ENCODE results near the gene MYCBPAP.
"Not testable (repeated sequence)": the region's sequence is repeated elsewhere in the genome, so short reads cannot be mapped to it uniquely, and the experiment has no call there.

MYCBPAP gene

GRCh38 chr17:50472286-50472685 is 36.0 kb upstream of the MYCBPAP start:
- no peak for DNase-seq (ENCODE audit: low spot score)

DNA sequence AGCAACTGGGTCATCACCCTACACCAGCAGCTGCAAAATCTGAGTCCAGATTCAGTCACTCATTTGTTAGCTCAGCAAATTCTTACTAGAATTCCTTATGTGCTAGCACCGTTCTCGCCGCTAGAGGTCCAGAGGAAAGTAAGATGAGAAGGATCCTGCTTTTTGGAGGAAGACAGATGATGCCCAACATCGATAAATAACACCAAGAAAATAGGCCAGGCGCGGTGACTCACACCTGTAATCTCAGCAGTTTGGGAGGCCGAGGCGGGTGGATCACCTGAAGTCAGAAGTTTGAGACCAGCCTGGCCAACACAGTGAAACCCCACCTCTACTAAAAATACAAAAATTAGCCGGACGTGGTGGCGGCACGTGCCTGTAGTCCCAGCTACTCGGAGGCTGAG is 35.5 kb upstream of the MYCBPAP start:
- not testable (repeated sequence) for DNase-seq (ENCODE audit: low spot score)

- DNase-seq (ENCODE audit: low spot score) = no peak
Observed at GRCh38 chr17:50473901-50474300, 34.3 kb upstream of the MYCBPAP start.

DNA sequence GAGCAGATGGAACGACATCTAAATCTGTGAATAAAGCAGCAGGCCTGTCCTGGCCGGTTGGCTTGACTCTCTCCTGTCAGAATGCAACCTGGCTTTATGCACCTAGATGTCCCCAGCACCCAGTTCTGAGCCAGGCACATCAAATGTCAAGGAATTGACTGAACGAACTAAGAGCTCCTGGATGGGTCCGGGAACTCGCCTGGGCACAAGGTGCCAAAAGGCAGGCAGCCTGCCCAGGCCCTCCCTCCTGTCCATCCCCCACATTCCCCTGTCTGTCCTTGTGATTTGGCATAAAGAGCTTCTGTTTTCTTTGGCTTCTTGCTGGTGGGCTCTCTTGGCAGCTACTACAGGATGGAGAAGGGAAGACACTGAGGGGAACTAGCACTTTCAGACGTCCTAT is 33.7 kb upstream of the MYCBPAP start:
- no peak for DNase-seq (ENCODE audit: low spot score)

DNA sequence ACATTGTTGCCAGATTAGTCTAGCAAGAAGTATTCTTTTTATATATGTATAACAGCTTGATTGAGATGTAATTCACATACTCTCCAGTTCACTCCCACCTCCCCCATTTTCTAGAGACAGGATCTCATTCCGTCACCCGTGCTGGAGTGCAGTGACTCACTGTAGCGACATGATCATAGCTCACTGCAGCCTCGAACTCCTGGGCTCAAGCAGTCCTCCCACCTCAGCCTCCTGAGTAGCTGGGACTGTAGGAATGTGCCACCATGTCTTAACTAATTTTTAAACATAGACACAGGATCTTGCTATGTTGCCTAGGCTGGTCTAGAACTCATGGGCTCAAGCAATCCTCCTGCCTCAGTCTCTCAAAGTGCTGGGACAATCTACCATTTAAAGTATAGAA is 32.9 kb upstream of the MYCBPAP start:
- no peak for DNase-seq (ENCODE audit: low spot score)

DNA sequence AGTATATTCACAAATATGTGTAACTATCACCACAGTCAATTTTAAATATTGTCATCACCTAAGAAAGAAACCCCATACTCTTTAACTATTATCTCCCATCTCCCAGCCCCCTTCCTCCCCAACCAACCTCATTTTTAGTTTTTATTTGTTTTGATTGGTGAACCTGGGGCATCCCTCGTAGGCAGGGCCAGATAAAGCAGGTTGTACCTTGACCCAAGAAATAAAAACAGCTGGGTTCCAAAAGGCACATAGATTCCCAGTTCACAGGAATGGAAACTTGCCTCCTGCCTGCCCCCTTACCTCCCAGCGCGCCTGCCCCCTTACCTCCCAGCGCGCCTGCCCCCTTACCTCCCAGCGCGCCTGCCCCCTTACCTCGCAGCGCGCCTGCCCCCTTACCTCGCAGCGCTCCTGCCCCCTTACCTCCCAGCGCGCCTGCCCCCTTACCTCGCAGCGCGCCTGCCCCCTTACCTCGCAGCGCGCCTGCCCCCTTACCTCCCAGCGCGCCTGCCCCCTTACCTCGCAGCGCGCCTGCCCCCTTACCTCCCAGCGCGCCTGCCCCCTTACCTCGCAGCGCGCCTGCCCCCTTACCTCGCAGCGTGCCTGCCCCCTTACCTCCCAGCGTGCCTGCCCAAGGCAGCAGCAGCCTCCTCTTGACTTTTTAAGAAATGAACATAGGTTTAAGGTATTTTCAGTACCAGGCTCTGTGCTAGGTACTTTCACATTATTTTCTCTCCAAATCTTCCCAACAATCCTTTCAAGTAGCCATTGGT is 32.3 kb upstream of the MYCBPAP start:
- DNase-seq (ENCODE audit: low spot score) = not testable (repeated sequence)

DNA sequence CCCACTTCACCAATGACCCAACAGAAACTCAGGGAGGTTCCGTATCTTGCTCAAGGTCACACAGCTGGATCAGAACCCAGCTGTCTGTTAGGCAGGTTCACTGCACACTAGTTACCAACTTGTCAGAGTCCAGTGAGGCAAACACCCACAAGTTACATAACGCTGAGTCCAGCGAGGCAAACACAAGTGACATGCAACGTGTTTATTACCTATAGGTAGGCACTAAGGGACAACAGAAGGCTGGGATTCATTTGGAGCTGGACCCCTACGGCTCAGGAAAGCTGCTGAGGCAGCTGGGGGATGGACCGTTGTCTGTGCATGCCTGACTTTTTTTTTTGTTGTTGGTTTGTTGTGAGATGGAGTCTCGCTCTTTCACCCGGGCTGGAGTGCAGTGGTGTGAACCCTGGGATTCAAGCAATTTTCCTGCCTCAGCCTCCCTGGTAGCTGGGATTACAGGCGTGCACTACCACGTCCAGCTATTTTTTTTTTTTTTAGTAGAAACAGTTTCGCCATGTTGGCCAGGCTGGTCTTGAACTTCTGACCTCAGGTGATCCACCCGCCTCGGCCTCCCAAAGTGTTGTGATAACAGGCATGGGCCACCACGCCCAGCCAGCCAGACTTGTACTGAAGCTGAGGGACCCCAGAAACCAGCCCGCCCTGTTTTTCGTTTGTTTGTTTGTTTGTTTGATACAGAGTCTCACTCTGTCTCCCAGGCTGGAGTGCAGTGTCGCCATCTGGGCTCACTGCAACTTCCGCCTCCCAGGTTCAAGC is 31.5 kb upstream of the MYCBPAP start:
- DNase-seq (ENCODE audit: low spot score) = no peak

DNA sequence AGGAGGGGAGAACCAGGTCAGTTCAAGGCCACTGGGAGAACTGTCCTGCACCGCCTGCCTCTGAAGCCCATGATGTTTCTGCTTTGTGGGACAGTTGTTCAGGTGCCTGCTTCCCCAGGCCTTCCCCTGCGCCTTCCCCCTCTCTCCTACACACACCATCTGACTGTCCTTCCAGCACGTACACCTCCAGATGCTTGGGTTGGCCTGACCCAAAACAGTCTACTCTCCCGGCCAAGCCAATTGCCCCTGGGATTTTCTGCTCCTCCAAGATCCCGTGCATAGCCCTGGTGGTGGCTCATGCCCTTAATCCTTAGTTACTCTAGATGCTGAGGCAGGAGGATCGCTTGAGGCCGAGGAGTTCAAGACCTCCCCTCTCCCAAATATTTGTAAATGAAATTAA is 30.3 kb upstream of the MYCBPAP start:
- no peak for DNase-seq (ENCODE audit: low spot score)

DNA sequence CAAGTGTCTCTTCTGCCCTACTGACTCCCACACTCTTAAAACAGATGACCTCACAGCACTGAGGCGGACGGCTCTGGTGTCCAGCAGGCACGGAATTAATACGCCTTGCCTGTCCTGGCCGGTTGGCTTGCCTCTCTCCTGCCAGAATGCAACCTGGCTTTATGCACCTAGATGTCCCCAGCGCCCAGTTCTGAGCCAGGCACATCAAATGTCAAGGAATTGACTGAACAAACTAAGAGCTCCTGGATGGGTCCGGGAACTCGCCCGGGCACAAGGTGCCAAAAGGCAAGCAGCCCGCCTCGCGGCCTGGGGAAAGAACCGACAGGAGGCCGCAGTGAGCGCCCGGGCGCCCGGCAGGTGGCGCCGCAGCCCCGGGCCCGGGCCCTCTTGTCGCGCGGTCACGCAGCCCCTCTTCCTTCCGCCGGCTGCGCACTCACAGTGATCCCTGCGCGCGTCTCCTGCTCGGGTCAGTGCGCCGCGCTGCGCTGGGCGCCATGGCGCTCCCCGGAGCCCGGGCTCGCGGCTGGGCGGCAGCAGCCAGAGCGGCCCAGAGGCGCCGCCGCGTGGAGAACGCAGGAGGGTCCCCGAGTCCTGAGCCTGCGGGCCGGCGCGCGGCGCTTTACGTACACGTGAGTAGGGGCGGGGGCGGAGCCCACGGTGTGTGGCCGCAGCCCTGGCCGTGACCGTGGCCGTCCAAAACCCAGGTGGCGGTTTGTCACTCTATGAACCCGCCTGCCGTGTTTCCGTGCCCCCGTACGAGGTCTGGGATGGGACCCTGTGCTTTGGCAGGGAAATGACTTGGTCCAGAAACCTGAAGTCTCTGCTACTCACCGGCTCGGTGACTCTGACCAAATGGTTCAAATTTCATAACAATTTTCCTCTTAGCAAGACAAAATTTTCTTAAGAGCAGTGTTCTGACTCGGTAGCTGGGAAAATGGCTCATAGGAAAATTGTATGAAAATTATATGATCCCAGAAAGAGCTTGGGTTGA is 29.6 kb upstream of the MYCBPAP start, which contains the start of gene RSAD1:
RSAD1 (plus strand) TSS at position 470 of the 991 bp plus-strand sequence; CDS start at position 495, 25 bp downstream.
- DNase-seq (ENCODE audit: low spot score) = peak; percentile 76

GRCh38 chr17:50479522-50480141 is 28.6 kb upstream of the MYCBPAP start:
- DNase-seq (ENCODE audit: low spot score) = peak; percentile 58

GRCh38 chr17:50480142-50480764 is 28.0 kb upstream of the MYCBPAP start:
- DNase-seq (ENCODE audit: low spot score) = no peak

DNA sequence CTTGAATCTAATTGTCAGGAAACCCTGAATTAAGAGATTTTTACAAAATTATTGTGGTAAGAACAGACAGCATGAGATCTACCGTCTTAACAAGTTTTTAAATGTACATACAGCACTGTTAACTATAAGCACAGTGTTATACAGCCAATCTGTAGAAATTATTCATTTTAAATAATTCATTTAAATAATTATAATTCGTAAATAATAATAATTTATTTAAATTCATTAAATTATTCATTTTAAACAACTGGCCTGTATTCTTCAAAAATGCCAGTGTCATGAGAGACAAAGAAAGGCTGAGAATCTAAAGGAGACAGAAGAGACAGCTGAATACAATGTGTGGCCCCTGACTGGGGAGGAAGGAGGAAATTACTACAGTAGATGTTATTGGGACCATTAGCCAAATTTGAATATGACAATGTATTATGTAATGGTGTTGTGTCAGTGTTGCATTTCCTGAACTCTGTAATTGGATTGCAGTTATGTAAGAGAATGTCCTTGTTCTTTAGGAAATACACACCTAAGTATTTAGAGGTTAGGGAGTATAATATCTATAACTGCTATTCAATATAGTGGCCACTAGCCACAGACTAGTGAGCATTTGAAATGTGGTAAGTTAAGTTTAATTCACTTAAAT is 27.3 kb upstream of the MYCBPAP start:
- no peak for DNase-seq (ENCODE audit: low spot score)

- no peak for DNase-seq (ENCODE audit: low spot score)
Observed at GRCh38 chr17:50481648-50482047, 26.6 kb upstream of the MYCBPAP start.

DNA sequence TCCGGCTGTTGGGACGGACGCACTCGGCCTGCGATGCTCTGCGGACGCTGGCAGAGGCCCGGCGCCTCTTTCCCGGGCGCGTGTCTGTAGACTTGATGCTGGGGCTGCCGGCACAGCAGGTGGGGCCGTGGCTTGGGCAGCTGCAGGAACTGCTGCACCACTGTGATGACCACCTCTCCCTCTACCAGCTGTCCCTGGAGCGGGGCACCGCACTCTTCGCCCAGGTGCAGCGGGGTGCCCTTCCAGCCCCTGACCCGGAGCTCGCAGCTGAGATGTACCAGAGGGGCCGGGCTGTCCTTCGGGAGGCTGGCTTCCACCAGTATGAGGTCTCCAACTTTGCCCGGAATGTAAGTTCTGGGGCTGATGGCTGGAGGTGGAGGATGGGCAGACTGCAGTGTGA is 26.1 kb upstream of the MYCBPAP start:
- no peak for DNase-seq (ENCODE audit: low spot score)

GRCh38 chr17:50482516-50482915 is 25.7 kb upstream of the MYCBPAP start:
- peak; percentile 81 for DNase-seq (ENCODE audit: low spot score)

DNA sequence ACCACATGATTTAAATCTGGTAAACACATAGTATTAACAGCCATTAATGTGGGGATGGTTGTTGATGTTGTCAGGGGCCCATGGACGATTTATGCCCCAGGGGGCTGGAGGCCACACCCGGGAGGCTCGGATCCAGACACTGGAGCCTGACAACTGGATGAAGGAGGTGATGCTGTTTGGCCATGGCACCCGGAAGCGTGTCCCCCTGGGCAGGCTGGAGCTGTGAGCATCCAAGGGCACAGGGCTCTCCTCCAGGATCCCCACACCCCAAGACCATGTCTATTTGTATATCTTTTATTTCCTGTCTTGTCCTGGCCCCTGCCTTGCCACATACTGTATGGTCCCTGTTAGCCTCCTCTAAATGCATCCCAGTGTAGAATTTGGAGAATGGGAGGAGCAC is 25.0 kb upstream of the MYCBPAP start:
- DNase-seq (ENCODE audit: low spot score) = no peak

- DNase-seq (ENCODE audit: low spot score) = no peak
Observed at GRCh38 chr17:50484386-50485155, 23.7 kb upstream of the MYCBPAP start.

GRCh38 chr17:50487213-50488096 is 20.8 kb upstream of the MYCBPAP start:
- DNase-seq (ENCODE audit: low spot score) = no peak

DNA sequence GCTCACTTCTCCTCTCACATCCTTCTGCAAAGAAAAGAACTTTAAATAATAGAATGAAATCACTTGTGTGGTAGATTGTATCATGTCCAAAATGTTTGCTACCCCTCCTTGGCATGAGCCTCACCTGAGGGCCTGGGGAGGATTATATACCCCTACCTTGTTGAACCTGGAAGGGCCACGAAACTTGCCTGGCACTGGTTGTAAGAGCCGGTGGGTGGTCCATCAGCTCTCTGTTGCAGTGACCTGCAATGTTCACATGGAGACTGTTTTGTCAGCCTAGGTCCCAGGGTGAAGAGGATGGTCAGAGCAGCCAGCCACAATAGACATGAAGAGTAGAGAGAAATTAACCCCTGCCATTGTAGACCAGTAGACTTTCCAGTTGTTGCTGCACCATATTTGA is 19.4 kb upstream of the MYCBPAP start:
- DNase-seq (ENCODE audit: low spot score) = no peak
